Measurements from ENCODE around the gene TNFSF9. TPM values are rescaled to one million over a fixed set of nuclear protein-coding genes. Genes with fewer than 3 reads are reported as not detected.

TNFSF9 gene
- polyA plus RNA-seq, 1 of the 3 experiments (the other 2 are of a cell fraction) = 10.7 TPM

- no peak overlapping the region for H3K27ac ChIP-seq (ENCODE audit: low read depth in 2 of 2, low read length in 1 of 2)
- POLR2A ChIA-PET = no interaction called here
- no peak overlapping the region for H3K4me3 ChIP-seq (ENCODE audit: low read depth in 2 of 2, low read length in 1 of 2)
- H2AFZ ChIP-seq (ENCODE audit: low read depth) = no peak overlapping the region
- TF ChIP-seq, protein P1, sequence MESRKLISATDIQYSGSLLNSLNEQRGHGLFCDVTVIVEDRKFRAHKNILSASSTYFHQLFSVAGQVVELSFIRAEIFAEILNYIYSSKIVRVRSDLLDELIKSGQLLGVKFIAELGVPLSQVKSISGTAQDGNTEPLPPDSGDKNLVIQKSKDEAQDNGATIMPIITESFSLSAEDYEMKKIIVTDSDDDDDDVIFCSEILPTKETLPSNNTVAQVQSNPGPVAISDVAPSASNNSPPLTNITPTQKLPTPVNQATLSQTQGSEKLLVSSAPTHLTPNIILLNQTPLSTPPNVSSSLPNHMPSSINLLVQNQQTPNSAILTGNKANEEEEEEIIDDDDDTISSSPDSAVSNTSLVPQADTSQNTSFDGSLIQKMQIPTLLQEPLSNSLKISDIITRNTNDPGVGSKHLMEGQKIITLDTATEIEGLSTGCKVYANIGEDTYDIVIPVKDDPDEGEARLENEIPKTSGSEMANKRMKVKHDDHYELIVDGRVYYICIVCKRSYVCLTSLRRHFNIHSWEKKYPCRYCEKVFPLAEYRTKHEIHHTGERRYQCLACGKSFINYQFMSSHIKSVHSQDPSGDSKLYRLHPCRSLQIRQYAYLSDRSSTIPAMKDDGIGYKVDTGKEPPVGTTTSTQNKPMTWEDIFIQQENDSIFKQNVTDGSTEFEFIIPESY (IDR thresholded peaks at IDR 0.05; ENCODE audit: borderline replicate concordance, low read depth) = no peak
- TF ChIP-seq MXI1 (IDR thresholded peaks at IDR 0.05; ENCODE audit: low read depth, low read length) = no peak
- no peaks in the 10 kb centered on the region for H3K9me2 ChIP-seq
- H3K4me1 ChIP-seq (ENCODE audit: control insufficient read depth in 1 of 2, insufficient read depth in 2 of 2, low read depth in 1 of 2, low read length in 1 of 2) = no peaks in the 10 kb centered on the region
- no peaks in the 10 kb centered on the region for H4K20me1 ChIP-seq (ENCODE audit: insufficient read depth)
- DNase-seq = no peak
- WGBS (ENCODE audit: low lambda C conversion rate) = 13% methylated on average over 3 of the region's 3 CpGs
- peaks cover 11% of the 10 kb centered on the region for H3K9me3 ChIP-seq
- H3F3A ChIP-seq (replicated peaks; ENCODE audit: insufficient read depth) = no peaks in the 10 kb centered on the region
- H3K4me2 ChIP-seq = no peak overlapping the region
- H3K27me3 ChIP-seq (ENCODE audit: insufficient read depth) = peaks cover 20% of the 10 kb centered on the region; the same call in 1 of the 2 replicates
- H3K79me2 ChIP-seq (ENCODE audit: insufficient read depth) = no peaks in the 10 kb centered on the region
- H3K36me3 ChIP-seq (replicated peaks in 1 of 2; ENCODE audit: control insufficient read depth in 1 of 2, insufficient read depth in 2 of 2, low read length in 1 of 2) = no peaks in the 10 kb centered on the region
- CTCF ChIA-PET = interaction anchor here (0.6 kb wide), 1 partner anchor 32 kb away, joined by 3 read pairs; no protein-coding TSS in a partner anchor
- no peak overlapping the region for H3K9ac ChIP-seq
Observed at GRCh38 chr19:6570764-6571163, 39.9 kb downstream of the TNFSF9 start.

- POLR2A ChIA-PET = no interaction called here
- CTCF ChIA-PET = no interaction called here
Observed at GRCh38 chr19:6571167-6571566, 40.3 kb downstream of the TNFSF9 start.

More at GRCh38 chr19:6571167-6571566, 40.3 kb downstream of the TNFSF9 start:
- no peaks in the 10 kb centered on the region for H3F3A ChIP-seq (replicated peaks; ENCODE audit: insufficient read depth)
- no peaks in the 10 kb centered on the region for H4K20me1 ChIP-seq (ENCODE audit: insufficient read depth)
- no peaks in the 10 kb centered on the region for H3K36me3 ChIP-seq (replicated peaks in 1 of 2; ENCODE audit: control insufficient read depth in 1 of 2, insufficient read depth in 2 of 2, low read length in 1 of 2)
- DNase-seq = no peak
- peaks cover 20% of the 10 kb centered on the region; the same call in 1 of the 2 replicates for H3K27me3 ChIP-seq (ENCODE audit: insufficient read depth)
- no peak overlapping the region for H3K4me3 ChIP-seq (ENCODE audit: low read depth in 2 of 2, low read length in 1 of 2)
- no peak overlapping the region for H3K4me2 ChIP-seq
- no peak overlapping the region for H3K27ac ChIP-seq (ENCODE audit: low read depth in 2 of 2, low read length in 1 of 2)
- H3K9ac ChIP-seq = no peak overlapping the region
- TF ChIP-seq SIN3A (IDR thresholded peaks at IDR 0.05; ENCODE audit: borderline replicate concordance, low read depth, low read length) (no peak), FOSL2 (IDR thresholded peaks at IDR 0.05; ENCODE audit: borderline replicate concordance, low read depth) (no peak), YY1 (IDR thresholded peaks at IDR 0.05; ENCODE audit: low read depth) (no peak), GATA2 (CRISPR knock-in tag; IDR thresholded peaks at IDR 0.05) (no peak), CTCF (IDR thresholded peaks at IDR 0.05) (no peak), TAF1 (IDR thresholded peaks at IDR 0.05; ENCODE audit: borderline replicate concordance, low read depth, low read length) (no peak), NRF1 (IDR thresholded peaks at IDR 0.05; ENCODE audit: low read depth, low read length) (no peak), FOXM1 (IDR thresholded peaks at IDR 0.05; ENCODE audit: low read depth) (no peak)
- H3K4me1 ChIP-seq (ENCODE audit: control insufficient read depth in 1 of 2, insufficient read depth in 2 of 2, low read depth in 1 of 2, low read length in 1 of 2) = no peaks in the 10 kb centered on the region
- H3K9me2 ChIP-seq = no peaks in the 10 kb centered on the region
- no peaks in the 10 kb centered on the region for H3K79me2 ChIP-seq (ENCODE audit: insufficient read depth)
- H2AFZ ChIP-seq (ENCODE audit: low read depth) = no peak overlapping the region
- H3K9me3 ChIP-seq = peaks cover 11% of the 10 kb centered on the region

All from SK-N-SH (cell line).